ENCODE results near the gene PLEKHG4. TPM values are rescaled to one million over a fixed set of nuclear protein-coding genes. Genes with fewer than 3 reads are reported as not detected.
A peak's percentile ranks its signal among the peaks of the same experiment; 100 is the strongest.

Gene PLEKHG4
- total and polyA plus RNA-seq, 9 of the 15 experiments (the other 6 are each of a cell fraction or from before 2014, with no cell fraction given): 3.7 to 36.8 (median 17.9) TPM

- no peak for TF ChIP-seq ZNF224 (CRISPR knock-in tag; IDR thresholded peaks at IDR 0.05)
- TF ChIP-seq ZNF780A (CRISPR knock-in tag; IDR thresholded peaks at IDR 0.05): no peak
- no peak for TF ChIP-seq ZKSCAN1 (IDR thresholded peaks at IDR 0.05; ENCODE audit: low read depth, low read length)
- TF ChIP-seq ZNF696 (CRISPR knock-in tag; conservative IDR thresholded peaks at IDR 0.05): no peak
- TF ChIP-seq YY1 (IDR thresholded peaks at IDR 0.05; ENCODE audit: borderline replicate concordance in 1 of 3, control insufficient read depth in 1 of 3, extremely low read depth in 1 of 3, insufficient read depth in 3 of 3, insufficient read length in 1 of 3, insufficient replicate concordance in 2 of 3, low read depth in 1 of 3, low read length in 2 of 3): no peak
- no peak for TF ChIP-seq DPF2 (IDR thresholded peaks at IDR 0.05)
- no peak for TF ChIP-seq ZNF778 (CRISPR knock-in tag; IDR thresholded peaks at IDR 0.05)
- no peak for TF ChIP-seq ZNF561 (CRISPR knock-in tag; conservative IDR thresholded peaks at IDR 0.05)
- no peak for TF ChIP-seq CBFA2T2 (conservative IDR thresholded peaks at IDR 0.05)
- TF ChIP-seq SMAD4 (CRISPR knock-in tag; conservative IDR thresholded peaks at IDR 0.05): no peak
- TF ChIP-seq, protein P1, sequence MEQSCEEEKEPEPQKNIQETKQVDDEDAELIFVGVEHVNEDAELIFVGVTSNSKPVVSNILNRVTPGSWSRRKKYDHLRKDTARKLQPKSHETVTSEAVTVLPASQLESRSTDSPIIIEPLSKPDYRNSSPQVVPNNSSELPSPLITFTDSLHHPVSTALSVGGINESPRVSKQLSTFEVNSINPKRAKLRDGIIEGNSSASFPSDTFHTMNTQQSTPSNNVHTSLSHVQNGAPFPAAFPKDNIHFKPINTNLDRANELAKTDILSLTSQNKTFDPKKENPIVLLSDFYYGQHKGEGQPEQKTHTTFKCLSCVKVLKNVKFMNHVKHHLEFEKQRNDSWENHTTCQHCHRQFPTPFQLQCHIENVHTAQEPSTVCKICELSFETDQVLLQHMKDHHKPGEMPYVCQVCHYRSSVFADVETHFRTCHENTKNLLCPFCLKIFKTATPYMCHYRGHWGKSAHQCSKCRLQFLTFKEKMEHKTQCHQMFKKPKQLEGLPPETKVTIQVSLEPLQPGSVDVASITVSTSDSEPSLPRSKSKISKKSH (CRISPR knock-in tag; IDR thresholded peaks at IDR 0.05): no peak
- TF ChIP-seq NFIC (IDR thresholded peaks at IDR 0.05): no peak
- TF ChIP-seq ZKSCAN3 (CRISPR knock-in tag; IDR thresholded peaks at IDR 0.05): no peak
- TF ChIP-seq SP1 (CRISPR knock-in tag; IDR thresholded peaks at IDR 0.05): 0 out of 2 replicates have a peak, but pooled peaks have one; percentile 19
- TF ChIP-seq JUN (IDR thresholded peaks at IDR 0.05; ENCODE audit: borderline replicate concordance, low read depth, low read length): no peak
- TF ChIP-seq JUN (CRISPR knock-in tag; IDR thresholded peaks at IDR 0.05; ENCODE audit: borderline replicate concordance): no peak
- no peak for TF ChIP-seq MYC (IDR thresholded peaks at IDR 0.05; ENCODE audit: low read depth, low read length)
- TF ChIP-seq MYC (CRISPR knock-in tag; IDR thresholded peaks at IDR 0.05; ENCODE audit: borderline replicate concordance, low read depth): no peak
- TF ChIP-seq, protein P2, sequence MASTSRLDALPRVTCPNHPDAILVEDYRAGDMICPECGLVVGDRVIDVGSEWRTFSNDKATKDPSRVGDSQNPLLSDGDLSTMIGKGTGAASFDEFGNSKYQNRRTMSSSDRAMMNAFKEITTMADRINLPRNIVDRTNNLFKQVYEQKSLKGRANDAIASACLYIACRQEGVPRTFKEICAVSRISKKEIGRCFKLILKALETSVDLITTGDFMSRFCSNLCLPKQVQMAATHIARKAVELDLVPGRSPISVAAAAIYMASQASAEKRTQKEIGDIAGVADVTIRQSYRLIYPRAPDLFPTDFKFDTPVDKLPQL (IDR thresholded peaks at IDR 0.05; ENCODE audit: extremely low read depth, insufficient read length): no peak
- TF ChIP-seq NR4A1 (CRISPR knock-in tag; IDR thresholded peaks at IDR 0.05): no peak
- TF ChIP-seq NR4A1 (tag; IDR thresholded peaks at IDR 0.05): no peak
- no peak for TF ChIP-seq FUS (optimal IDR thresholded peaks at IDR 0.05; ENCODE audit: low read depth, low read length)
- no peak for TF ChIP-seq MIER1 (IDR thresholded peaks at IDR 0.05; ENCODE audit: low read depth)
- no peak for TF ChIP-seq ZNF695 (CRISPR knock-in tag; IDR thresholded peaks at IDR 0.05)
- no peak for TF ChIP-seq MCM2 (IDR thresholded peaks at IDR 0.05; ENCODE audit: low read depth)
- TF ChIP-seq TBP (optimal IDR thresholded peaks at IDR 0.05; ENCODE audit: low read depth, low read length): peak; percentile 22
- no peak for TF ChIP-seq IRF9 (tag; IDR thresholded peaks at IDR 0.05)
- TF ChIP-seq HDAC8 (tag; IDR thresholded peaks at IDR 0.05): no peak
These were observed 42.6 kb upstream of the PLEKHG4 start (continued) for GRCh38 chr16:67236563-67237395.
